HG03575 (cell line): ENCODE measurements around the gene PRDM12.

Experiments used
- ATAC-seq: cut with Tn5 transposase; IDR thresholded peaks from one replicate; pipeline ENCODE4 v1.9.1; 2021; ENCODE audit not compliant: unreplicated experiment, insufficient number of reproducible peaks, low FRiP score; ENCODE audit errors: extremely low read depth

Gene PRDM12

DNA sequence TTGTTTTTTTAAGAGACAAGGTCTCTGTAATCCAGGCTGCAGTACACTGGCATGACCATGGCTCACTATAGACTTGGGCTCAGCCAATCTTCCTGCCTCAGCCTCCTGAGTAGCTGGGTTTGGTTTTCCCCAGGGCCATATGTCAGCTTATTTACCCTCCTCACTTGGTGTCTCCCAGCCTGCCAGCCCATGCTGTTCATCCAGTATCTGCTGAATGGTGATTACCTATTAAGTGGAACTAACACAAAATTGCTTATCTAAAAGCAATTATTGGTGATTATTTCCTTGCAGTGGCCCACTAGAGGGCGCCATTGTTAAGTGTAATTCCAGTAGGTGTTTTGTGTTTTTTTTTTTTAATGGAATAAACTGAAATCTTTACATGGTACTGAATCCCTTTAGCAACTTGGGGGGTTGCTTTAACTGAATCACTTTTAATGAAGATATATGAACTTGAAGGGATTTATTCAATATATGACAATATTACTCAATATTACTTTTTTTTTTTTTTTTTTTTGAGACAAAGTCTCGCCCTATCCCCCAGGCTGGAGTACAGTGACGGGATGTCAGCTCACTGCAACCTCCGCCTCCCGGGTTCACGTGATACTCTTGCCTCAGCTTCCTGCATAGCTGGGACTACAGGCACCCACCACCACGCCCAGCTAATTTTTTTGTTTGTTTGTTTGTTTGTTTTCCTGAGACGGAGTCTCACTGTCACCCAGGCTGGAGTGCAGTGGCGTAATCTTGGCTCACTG, 43.0 kb downstream of the PRDM12 start:
- ATAC-seq = no peak

GRCh38 chr9:130710822-130711352, 46.5 kb downstream of the PRDM12 start:
- no peak for ATAC-seq

- ATAC-seq = no peak
Observed at GRCh38 chr9:130711469-130711868, 47.1 kb downstream of the PRDM12 start.

DNA sequence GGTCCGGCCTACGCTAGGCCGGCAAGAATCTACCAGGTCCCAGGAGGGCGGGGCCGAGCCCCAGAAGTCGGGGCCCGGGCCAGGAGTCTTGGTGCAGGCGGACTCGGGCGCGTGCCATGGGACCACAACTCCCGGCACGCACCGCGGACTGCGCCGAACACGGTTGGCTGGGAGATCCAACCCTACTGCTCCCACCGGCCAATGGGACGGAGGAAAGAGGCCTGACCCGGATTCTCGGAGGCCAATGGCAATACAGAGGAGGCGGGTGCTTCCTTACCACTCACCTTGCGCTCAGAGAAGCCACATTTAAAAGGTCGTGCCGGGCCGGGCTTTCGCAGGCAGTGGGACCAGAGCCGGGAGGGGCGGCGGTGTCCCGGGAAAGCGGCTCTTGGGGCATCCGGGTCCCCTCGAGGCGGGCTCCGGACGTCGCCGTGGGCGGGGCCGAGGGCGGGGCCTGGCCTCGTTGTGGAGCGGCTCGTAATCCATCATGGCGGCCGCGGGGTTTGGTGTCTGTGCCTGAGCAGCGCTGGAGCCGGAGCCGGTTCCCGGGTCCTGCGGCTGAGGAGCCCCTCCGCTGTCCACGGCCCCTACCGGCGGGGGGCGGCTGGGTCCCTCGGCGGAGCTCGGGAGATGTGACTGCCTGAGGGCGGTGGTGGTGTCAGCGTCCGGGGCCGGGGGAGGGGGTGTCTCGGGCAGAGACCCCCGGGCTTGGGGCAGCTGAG, 48.3 kb downstream of the PRDM12 start:
- peak; percentile 56 for ATAC-seq

- peak; percentile 6 for ATAC-seq
Observed at GRCh38 chr9:130713286-130713960, 49.0 kb downstream of the PRDM12 start.

- no peak for ATAC-seq
Observed at GRCh38 chr9:130714586-130715110, 50.3 kb downstream of the PRDM12 start.

DNA sequence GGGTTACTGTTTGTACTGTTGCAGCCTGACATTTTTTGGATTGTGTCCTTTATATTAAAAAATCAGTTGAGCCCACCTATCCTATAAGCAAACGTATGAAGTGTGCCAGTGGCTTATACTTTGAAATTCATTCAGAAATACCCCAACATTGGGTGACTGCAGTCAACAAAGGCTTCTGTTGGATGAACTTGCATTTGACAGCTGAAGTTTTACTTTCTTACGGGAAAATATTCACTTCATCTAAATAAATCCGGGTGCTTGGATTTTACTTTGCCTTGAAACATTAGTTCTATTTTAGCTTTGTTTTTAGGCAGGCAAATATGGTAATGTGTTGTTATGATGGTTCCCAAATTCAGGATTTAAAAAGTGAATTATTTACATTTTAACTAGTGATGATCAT, 50.9 kb downstream of the PRDM12 start:
- no peak for ATAC-seq

DNA sequence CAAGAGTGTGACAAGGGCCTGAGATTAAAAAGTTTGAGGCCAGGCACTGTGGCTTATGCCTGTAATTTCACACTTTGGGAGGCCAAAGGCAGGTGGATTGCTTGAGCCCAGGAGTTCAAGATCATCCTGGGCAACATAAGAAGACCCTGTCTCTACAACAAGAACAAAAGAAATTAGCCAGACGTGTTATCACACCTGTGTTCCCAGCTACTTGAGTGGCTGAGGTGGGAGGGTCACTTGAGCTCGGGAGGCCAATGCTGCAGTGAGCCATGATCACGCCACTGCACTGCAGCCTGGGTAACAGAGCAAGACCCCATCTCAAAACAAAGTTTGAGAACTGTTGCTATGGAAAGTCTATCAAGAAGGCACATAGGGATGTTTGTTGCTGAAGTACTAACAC, 54.2 kb downstream of the PRDM12 start:
- no peak for ATAC-seq

DNA sequence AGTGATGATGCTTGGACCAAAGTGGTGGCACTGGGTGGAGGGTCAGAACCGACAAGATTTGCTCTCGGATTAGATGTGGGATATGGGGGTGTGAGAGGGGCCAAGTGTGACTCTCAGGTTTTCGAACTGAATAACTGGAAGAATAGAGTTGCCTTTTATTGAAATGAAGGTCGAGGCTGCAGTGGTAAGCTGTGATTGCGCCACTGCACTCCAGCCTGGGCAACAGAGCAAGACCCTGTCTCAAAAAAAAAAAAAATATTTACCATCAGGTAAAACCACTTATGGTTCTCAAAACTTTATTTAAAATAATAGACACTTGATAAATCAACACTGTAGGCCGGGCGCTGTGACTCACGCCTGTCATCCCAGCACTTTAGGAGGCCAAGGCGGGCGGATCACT, 56.4 kb downstream of the PRDM12 start:
- ATAC-seq = no peak

- ATAC-seq = no peak
Observed at GRCh38 chr9:130728721-130729120, 64.3 kb downstream of the PRDM12 start.

DNA sequence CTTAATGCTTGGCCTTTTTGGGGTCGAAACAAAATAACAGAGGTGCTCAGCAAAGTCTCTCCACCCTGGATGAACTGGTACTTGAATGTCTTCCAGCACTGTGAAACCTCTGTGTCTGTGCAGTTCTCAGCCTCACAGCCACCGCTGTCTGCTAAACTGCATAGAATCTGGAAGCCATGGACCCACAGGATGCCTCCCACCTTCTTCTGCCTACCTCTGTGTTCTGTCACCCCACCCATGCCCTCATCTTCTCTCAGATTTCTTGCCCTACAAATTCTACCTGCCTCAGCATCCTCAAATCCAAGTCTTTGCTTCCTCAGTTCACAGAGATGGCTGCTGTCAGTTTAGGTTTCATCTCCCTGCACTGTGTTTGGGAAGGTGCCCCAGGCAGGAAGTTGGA, 64.8 kb downstream of the PRDM12 start:
- ATAC-seq = no peak

GRCh38 chr9:130731355-130731754, 67.0 kb downstream of the PRDM12 start:
- no peak for ATAC-seq

DNA sequence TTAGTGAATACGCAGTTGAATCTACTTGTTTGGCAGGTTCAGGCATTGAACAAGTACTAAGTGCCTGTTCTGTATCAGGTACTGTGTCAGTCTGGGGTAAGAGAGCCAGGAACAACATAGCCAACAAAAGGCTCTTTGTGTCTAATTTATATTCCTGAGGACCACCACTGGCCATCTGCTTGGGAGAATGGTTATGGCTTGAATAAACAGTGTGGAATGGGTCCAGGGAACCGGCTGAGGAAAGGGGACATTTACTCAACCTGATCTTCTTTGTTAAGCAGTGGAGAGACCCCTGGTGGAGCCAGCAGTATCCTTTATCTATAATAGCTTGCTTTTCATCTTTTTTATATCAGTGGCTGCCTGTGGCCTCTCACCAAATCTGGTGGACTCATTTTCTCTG, 67.7 kb downstream of the PRDM12 start:
- ATAC-seq = no peak
